OCI-LY3 (cell line): ENCODE measurements around the gene PPL.

Source experiments
- H2AFZ ChIP-seq: fragments of 200-600, 300-600 bp; shearing (Covaris generic); 2 replicates; pipeline ENCODE4 v1.6.0; 2014; ENCODE audit warnings: antibody characterized with exemption, low read depth, low read length
- H3K27ac ChIP-seq: fragments of 200-600, 300-600 bp; sonication (generic); 2 replicates; pipeline ENCODE4 v1.5.1; 2014; ENCODE audit warnings: mild to moderate bottlenecking, low read length, moderate library complexity, mixed read lengths
- H3K27me3 ChIP-seq: fragments of 200-600, 300-600 bp; sonication (generic); 2 replicates; pipeline ENCODE4 v1.6.1; 2014; ENCODE audit warnings: low read depth, low read length, mixed read lengths
- H3K36me3 ChIP-seq: fragments of 200-600, 300-600 bp; sonication (generic); replicated peaks from 2 replicates; pipeline ENCODE3; 2014; ENCODE audit warnings: low read depth, low read length, mixed read lengths
- H3K4me1 ChIP-seq: fragments of 300-600, 200-600 bp; sonication (generic); 2 replicates; pipeline ENCODE4 v1.6.1; 2014; ENCODE audit warnings: low read length, mixed read lengths
- H3K4me2 ChIP-seq: fragments of 200-600, 300-600 bp; sonication (generic); 2 replicates; pipeline ENCODE4 v1.6.1; 2014; ENCODE audit warnings: low read length, mixed read lengths
- H3K4me3 ChIP-seq: fragments of 300-600, 200-600 bp; sonication (generic); 2 replicates; pipeline ENCODE4 v1.5.1; 2014; ENCODE audit warnings: antibody characterized with exemption, mild to moderate bottlenecking, low read length, moderate library complexity
- H3K79me2 ChIP-seq: fragments of 300-600, 200-600 bp; shearing (Covaris generic); 2 replicates; pipeline ENCODE4 v1.6.1; 2014; ENCODE audit warnings: mild to moderate bottlenecking, low read length, mixed read lengths
- H3K9ac ChIP-seq: fragments of 300-600, 200-600 bp; shearing (Covaris generic); 2 replicates; pipeline ENCODE4 v1.6.0; 2014; ENCODE audit warnings: mild to moderate bottlenecking, low read length, moderate library complexity
- H3K9me3 ChIP-seq: fragments of 200-600, 300-600 bp; shearing (Covaris generic); 2 replicates; pipeline ENCODE4 v1.6.1; 2014; ENCODE audit warnings: low read length, mixed read lengths; ENCODE audit not compliant: insufficient read depth
- H4K20me1 ChIP-seq: fragments of 200-600, 300-600 bp; sonication (generic); 2 replicates; pipeline ENCODE4 v1.6.1; 2016; ENCODE audit warnings: low read length, mixed read lengths; ENCODE audit not compliant: insufficient read depth
- CTCF ChIP-seq: fragments of 200-600, 300-600 bp; sonication (generic); IDR thresholded peaks from 2 replicates; pipeline ENCODE4 v1.5.1; 2014; ENCODE audit warnings: antibody characterized with exemption, low read length, low read depth
- EZH2phosphoT487 ChIP-seq: fragments of 200-600 bp; shearing (Covaris generic); IDR thresholded peaks from 2 replicates; pipeline ENCODE4 v1.6.1; 2018; ENCODE audit warnings: antibody characterized with exemption, mixed run types, low read depth

PPL gene

GRCh38 chr16:4909825-4910224 is 27.1 kb downstream of the PPL start:
- TF ChIP-seq CTCF (no peak), EZH2phosphoT487 (no peak)
- H3K36me3 ChIP-seq: no peaks in the 10 kb centered on the region
- no peaks in the 10 kb centered on the region for H3K79me2 ChIP-seq
- H2AFZ ChIP-seq: no peak overlapping the region
- no peak overlapping the region for H3K4me3 ChIP-seq
- no peak overlapping the region for H3K9ac ChIP-seq
- H3K4me2 ChIP-seq: no peak overlapping the region
- H3K4me1 ChIP-seq: no peaks in the 10 kb centered on the region
- no peaks in the 10 kb centered on the region for H3K27me3 ChIP-seq
- H3K9me3 ChIP-seq: no peaks in the 10 kb centered on the region
- H3K27ac ChIP-seq: no peak overlapping the region
- no peaks in the 10 kb centered on the region for H4K20me1 ChIP-seq

GRCh38 chr16:4908854-4909401 is 28.0 kb downstream of the PPL start:
- no peaks in the 10 kb centered on the region for H3K27me3 ChIP-seq
- H3K79me2 ChIP-seq: no peaks in the 10 kb centered on the region
- no peak overlapping the region for H3K4me2 ChIP-seq
- H3K27ac ChIP-seq: no peak overlapping the region
- H3K4me1 ChIP-seq: no peaks in the 10 kb centered on the region
- H3K36me3 ChIP-seq: no peaks in the 10 kb centered on the region
- no peak for TF ChIP-seq CTCF
- no peak for TF ChIP-seq EZH2phosphoT487
- H3K9ac ChIP-seq: no peak overlapping the region
- H2AFZ ChIP-seq: no peak overlapping the region
- H4K20me1 ChIP-seq: no peaks in the 10 kb centered on the region
- H3K9me3 ChIP-seq: no peaks in the 10 kb centered on the region
- H3K4me3 ChIP-seq: no peak overlapping the region

- H3K36me3 ChIP-seq: no peaks in the 10 kb centered on the region
- no peak overlapping the region for H2AFZ ChIP-seq
- H3K79me2 ChIP-seq: no peaks in the 10 kb centered on the region
- H3K9ac ChIP-seq: no peak overlapping the region
- no peak overlapping the region for H3K4me3 ChIP-seq
- no peaks in the 10 kb centered on the region for H3K27me3 ChIP-seq
- H3K9me3 ChIP-seq: no peaks in the 10 kb centered on the region
- H4K20me1 ChIP-seq: no peaks in the 10 kb centered on the region
- H3K4me1 ChIP-seq: no peaks in the 10 kb centered on the region
- H3K4me2 ChIP-seq: no peak overlapping the region
- no peak overlapping the region for H3K27ac ChIP-seq
- TF ChIP-seq CTCF (no peak), EZH2phosphoT487 (no peak)
These were observed 31.9 kb downstream of the PPL start for GRCh38 chr16:4904942-4905615.

GRCh38 chr16:4904108-4904941 is 32.6 kb downstream of the PPL start:
- Histone ChIP-seq H3K4me1 (no peaks in the 10 kb centered on the region), H3K36me3 (no peaks in the 10 kb centered on the region), H3K4me2 (no peak overlapping the region), H3K79me2 (no peaks in the 10 kb centered on the region), H4K20me1 (no peaks in the 10 kb centered on the region), H3K4me3 (no peak overlapping the region), H3K9ac (no peak overlapping the region), H3K27ac (no peak overlapping the region), H3K27me3 (no peaks in the 10 kb centered on the region), H2AFZ (no peak overlapping the region), H3K9me3 (no peaks in the 10 kb centered on the region)
- TF ChIP-seq EZH2phosphoT487 (no peak), CTCF (no peak)
